ENCODE results near the gene CAT. TPM values are rescaled to one million over a fixed set of nuclear protein-coding genes. Genes with fewer than 3 reads are reported as not detected.
A peak's percentile ranks its signal among the peaks of the same experiment; 100 is the strongest.

The CAT gene
- total and polyA plus RNA-seq, 7 donors: 27.9 to 110 (median 83.9) TPM

DNA sequence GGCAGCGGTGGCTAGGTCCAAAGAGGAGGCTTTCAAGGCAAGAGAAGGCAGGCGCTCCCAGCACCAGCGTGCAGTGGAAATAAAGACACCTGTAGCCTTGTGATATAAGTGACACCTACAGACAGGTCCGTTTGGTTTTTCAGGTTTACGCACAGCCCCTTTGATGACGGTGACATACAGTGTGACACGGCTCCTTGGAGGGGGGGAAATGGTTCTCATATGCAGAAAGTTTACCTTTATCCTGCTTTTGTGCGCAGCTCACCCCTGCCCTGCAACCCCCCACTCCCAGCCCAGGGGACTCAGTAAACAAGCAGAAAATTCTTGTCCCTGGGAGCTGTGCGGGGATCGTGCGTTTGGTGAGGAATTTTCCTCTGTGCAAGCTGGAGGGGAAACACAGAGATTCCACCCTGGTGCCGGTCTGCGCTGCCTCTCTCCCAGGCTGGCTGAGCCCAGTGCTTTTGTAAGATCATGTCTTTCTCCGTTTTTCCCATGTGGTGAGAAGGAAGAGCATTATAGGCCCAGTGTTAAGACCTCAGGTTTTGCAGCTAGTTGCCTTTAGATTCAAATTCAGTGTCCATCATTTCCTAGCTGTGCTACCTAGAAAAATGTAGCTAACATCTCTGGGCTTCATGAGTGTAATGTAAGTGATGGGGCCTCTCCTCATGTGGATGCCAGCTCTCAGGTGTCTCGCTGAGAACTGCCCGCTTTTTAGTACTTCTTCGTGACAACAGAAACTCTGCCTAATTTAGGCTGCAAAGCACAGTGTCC is 75.1 kb downstream of the CAT start, which contains the start of gene ELF5:
ELF5 (minus strand) TSS at position 113 of the 768 bp plus-strand sequence. CDS start 8,045 bp downstream, outside the sequence.
- 81 to 83% (median 82%) methylated on average over 17 of the region's 17 CpGs for WGBS, 3 donors
- H3K4me1 ChIP-seq: no peaks in the 10 kb centered on the region
- H3K27ac ChIP-seq: no peak within 1 kb of the TSS
- no peaks in the 10 kb centered on the region for H3K36me3 ChIP-seq (ENCODE audit: insufficient read depth in 1 of 2, low read depth in 1 of 2)
- H3K9me3 ChIP-seq: no peaks in the 10 kb centered on the region
- intact Hi-C loops (cut with DNase I): no loop called here
- peak in 1 of 4 donors; percentile 19 for ATAC-seq
- TF ChIP-seq, protein P1, sequence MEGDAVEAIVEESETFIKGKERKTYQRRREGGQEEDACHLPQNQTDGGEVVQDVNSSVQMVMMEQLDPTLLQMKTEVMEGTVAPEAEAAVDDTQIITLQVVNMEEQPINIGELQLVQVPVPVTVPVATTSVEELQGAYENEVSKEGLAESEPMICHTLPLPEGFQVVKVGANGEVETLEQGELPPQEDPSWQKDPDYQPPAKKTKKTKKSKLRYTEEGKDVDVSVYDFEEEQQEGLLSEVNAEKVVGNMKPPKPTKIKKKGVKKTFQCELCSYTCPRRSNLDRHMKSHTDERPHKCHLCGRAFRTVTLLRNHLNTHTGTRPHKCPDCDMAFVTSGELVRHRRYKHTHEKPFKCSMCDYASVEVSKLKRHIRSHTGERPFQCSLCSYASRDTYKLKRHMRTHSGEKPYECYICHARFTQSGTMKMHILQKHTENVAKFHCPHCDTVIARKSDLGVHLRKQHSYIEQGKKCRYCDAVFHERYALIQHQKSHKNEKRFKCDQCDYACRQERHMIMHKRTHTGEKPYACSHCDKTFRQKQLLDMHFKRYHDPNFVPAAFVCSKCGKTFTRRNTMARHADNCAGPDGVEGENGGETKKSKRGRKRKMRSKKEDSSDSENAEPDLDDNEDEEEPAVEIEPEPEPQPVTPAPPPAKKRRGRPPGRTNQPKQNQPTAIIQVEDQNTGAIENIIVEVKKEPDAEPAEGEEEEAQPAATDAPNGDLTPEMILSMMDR (IDR thresholded peaks at IDR 0.05): no peak
- H3K27me3 ChIP-seq (ENCODE audit: insufficient read depth in 3 of 3, low read length in 2 of 3): no peaks in the 10 kb centered on the region
- H3K4me3 ChIP-seq: no peak within 1 kb of the TSS
- DNase-seq: no peak

DNA sequence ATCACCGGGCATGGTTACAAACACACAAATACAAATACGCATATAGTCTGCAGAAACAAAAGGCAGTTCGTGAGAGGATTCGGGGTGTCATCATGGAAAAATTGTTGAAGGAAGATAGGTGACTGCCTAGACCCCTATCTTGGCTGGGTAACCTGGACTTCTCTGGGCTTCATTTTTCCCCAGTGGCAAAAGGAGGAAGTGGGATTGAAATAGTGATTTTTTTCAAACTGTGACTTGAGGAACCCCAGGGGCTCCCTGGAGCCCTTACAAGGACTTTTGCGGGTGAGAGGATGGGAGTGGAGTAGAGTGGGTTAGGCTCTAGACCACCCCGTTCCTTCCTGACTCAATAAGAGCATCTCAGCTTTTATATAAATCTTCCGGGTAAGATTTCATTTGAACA is 75.9 kb downstream of the CAT start:
- Histone ChIP-seq H3K27me3 (ENCODE audit: insufficient read depth in 3 of 3, low read length in 2 of 3) (no peaks in the 10 kb centered on the region), H3K27ac (no peak overlapping the region), H3K4me3 (no peak overlapping the region), H3K36me3 (ENCODE audit: insufficient read depth in 1 of 2, low read depth in 1 of 2) (no peaks in the 10 kb centered on the region), H3K9me3 (no peaks in the 10 kb centered on the region), H3K4me1 (no peaks in the 10 kb centered on the region)
- ATAC-seq: no peak
- intact Hi-C loops (cut with DNase I): no loop called here
- TF ChIP-seq, protein P1 (IDR thresholded peaks at IDR 0.05): no peak
- 78 to 82% (median 80%) methylated on average over 7 of the region's 7 CpGs for WGBS, 3 donors
- DNase-seq: no peak

GRCh38 chr11:34516247-34517040 is 77.7 kb downstream of the CAT start:
- WGBS, 3 donors: 84 to 88% (median 85%) methylated on average over 6 of the region's 6 CpGs
- no peak overlapping the region for H3K27ac ChIP-seq
- no peak overlapping the region for H3K4me3 ChIP-seq
- no peaks in the 10 kb centered on the region for H3K27me3 ChIP-seq (ENCODE audit: insufficient read depth in 3 of 3, low read length in 2 of 3)
- TF ChIP-seq, protein P1 (IDR thresholded peaks at IDR 0.05): no peak
- H3K9me3 ChIP-seq: no peaks in the 10 kb centered on the region
- intact Hi-C loops (cut with DNase I): no loop called here
- ATAC-seq (no peak), DNase-seq (no peak)
- H3K36me3 ChIP-seq (ENCODE audit: insufficient read depth in 1 of 2, low read depth in 1 of 2): no peaks in the 10 kb centered on the region
- H3K4me1 ChIP-seq: no peaks in the 10 kb centered on the region

DNA sequence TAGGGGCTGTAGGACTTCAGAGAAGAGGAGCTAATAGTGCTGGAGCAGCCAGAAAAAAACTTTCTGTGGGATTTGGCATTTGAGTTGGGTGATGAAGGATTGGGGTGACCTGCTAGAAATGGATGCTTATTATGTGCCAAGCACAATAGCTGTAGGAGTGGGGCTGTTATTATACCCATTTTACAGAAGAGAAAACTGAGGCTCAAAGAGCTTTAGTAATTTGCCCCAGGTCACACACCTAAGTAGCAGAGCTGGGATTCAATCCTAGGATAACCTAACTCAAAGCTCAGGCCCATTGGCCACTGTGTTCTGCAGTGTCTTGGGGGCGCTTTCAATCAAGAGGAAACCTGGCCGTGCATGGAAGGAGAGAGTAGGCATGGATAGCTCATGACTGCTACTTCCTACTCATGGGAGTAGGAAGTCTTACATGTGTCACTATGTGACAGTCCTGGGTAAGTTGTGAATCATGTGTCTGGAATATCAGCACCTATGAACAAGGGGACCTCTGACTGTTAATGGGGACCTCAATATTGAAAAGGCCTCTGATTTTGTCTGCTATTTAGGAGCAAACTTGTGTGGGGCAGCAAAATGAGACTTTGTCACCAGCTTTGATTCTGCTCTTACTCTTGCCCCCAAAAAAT is 81.0 kb downstream of the CAT start:
- Histone ChIP-seq H3K27ac (no peak overlapping the region), H3K4me3 (no peak overlapping the region), H3K4me1 (no peaks in the 10 kb centered on the region), H3K9me3 (no peaks in the 10 kb centered on the region), H3K27me3 (ENCODE audit: insufficient read depth in 3 of 3, low read length in 2 of 3) (no peaks in the 10 kb centered on the region), H3K36me3 (ENCODE audit: insufficient read depth in 1 of 2, low read depth in 1 of 2) (no peaks in the 10 kb centered on the region)
- intact Hi-C loops (cut with DNase I): no loop called here
- WGBS, 3 donors: 83 to 85% (median 84%) methylated on average over 2 of the region's 2 CpGs
- no peak for ATAC-seq
- TF ChIP-seq, protein P1 (IDR thresholded peaks at IDR 0.05): no peak
- DNase-seq: no peak

Measured in psoas muscle (tissue), 8 donors.